Stimulated activated CD4-positive, alpha-beta T cell treated with anti-CD3 and anti-CD28 coated beads, Interleukin-15, amount 100 ng/mL, for 24 hours (primary cell): ENCODE measurements around the gene FLG2.
"Not testable (repeated sequence)": the region's sequence is repeated elsewhere in the genome, so short reads cannot be mapped to it uniquely, and the experiment has no call there.

Source experiments
- DNase-seq: peaks from one replicate; pipeline ENCODE4 v3.0.0-alpha.2; 2020

Gene FLG2

GRCh38 chr1:152359906-152360305, at the start of gene FLG2:
Gene FLG2 (minus strand): TSS chr1:152360006. CDS start chr1:152358884, 1,122 bp downstream.
- DNase-seq = no peak

GRCh38 chr1:152408664-152409063, 48.9 kb upstream of the FLG2 start:
- DNase-seq = no peak

- DNase-seq = peak; percentile 17
Measured at GRCh38 chr1:152398812-152399698, 39.2 kb upstream of the FLG2 start.

- no peak for DNase-seq
Measured at GRCh38 chr1:152397474-152397873, 37.7 kb upstream of the FLG2 start.

- DNase-seq = no peak
Measured at GRCh38 chr1:152394151-152394550, 34.3 kb upstream of the FLG2 start.

- DNase-seq = no peak
Measured at GRCh38 chr1:152392909-152393308, 33.1 kb upstream of the FLG2 start.

- DNase-seq = no peak
Measured at GRCh38 chr1:152388889-152389288, 29.1 kb upstream of the FLG2 start.

- DNase-seq = no peak
Measured at GRCh38 chr1:152386940-152387339, 27.1 kb upstream of the FLG2 start.

GRCh38 chr1:152380932-152381331, 21.1 kb upstream of the FLG2 start:
- no peak for DNase-seq

- no peak for DNase-seq
Measured at GRCh38 chr1:152374451-152374850, 14.6 kb upstream of the FLG2 start.

GRCh38 chr1:152372672-152373071, 12.9 kb upstream of the FLG2 start:
- DNase-seq = no peak

GRCh38 chr1:152367436-152367835, 7.6 kb upstream of the FLG2 start:
- DNase-seq = no peak

- DNase-seq = no peak
Measured at GRCh38 chr1:152356736-152357135, 3.1 kb downstream of the FLG2 start.

- DNase-seq = no peak
Measured at GRCh38 chr1:152349611-152350010, 10.2 kb downstream of the FLG2 start.

- DNase-seq = no peak
Measured at GRCh38 chr1:152348447-152348846, 11.4 kb downstream of the FLG2 start.

GRCh38 chr1:152347116-152347728, 12.6 kb downstream of the FLG2 start:
- peak; percentile 45 for DNase-seq

- DNase-seq = no peak
Measured at GRCh38 chr1:152344438-152344837, 15.4 kb downstream of the FLG2 start.

- DNase-seq = no peak
Measured at GRCh38 chr1:152343006-152343405, 16.8 kb downstream of the FLG2 start.

- no peak for DNase-seq
Measured at GRCh38 chr1:152335399-152335798, 24.4 kb downstream of the FLG2 start.

GRCh38 chr1:152328801-152329391, 30.9 kb downstream of the FLG2 start:
- no peak for DNase-seq

GRCh38 chr1:152325111-152325510, 34.7 kb downstream of the FLG2 start, which contains the start of gene FLG:
Gene FLG (minus strand): TSS chr1:152325239. CDS start chr1:152315456, 9,783 bp downstream.
- no peak for DNase-seq

- no peak for DNase-seq
Measured at GRCh38 chr1:152313970-152314369, 45.8 kb downstream of the FLG2 start.

GRCh38 chr1:152313319-152313801, 46.4 kb downstream of the FLG2 start:
- DNase-seq = no peak

- DNase-seq = not testable (repeated sequence)
Measured at GRCh38 chr1:152312169-152312568, 47.6 kb downstream of the FLG2 start.
